HepG2 (cell line): ENCODE data around the gene MEF2D. TPM values are rescaled to one million over a fixed set of nuclear protein-coding genes. Genes with fewer than 3 reads are reported as not detected.

Experiments
- AGO1 ChIP-seq: fragments of 200-400 bp; formaldehyde crosslinking; IDR thresholded peaks from 2 replicates; pipeline ENCODE4 v1.6.1; 2017; ENCODE audit warnings: mild to moderate bottlenecking, low read depth, low read length, moderate library complexity; ENCODE audit not compliant: poor library complexity, severe bottlenecking
- ASH2L ChIP-seq: fragments of 300-600, 200-600 bp; sonication (generic); IDR thresholded peaks from 2 replicates; pipeline ENCODE4 v1.7.0; 2017; ENCODE audit warnings: low read depth, mild to moderate bottlenecking, moderate library complexity, mixed read lengths, low read length; ENCODE audit not compliant: insufficient read length
- ATF1 ChIP-seq: IDR thresholded peaks from 2 replicates; pipeline ENCODE4 v1.6.1; 2016; ENCODE audit warnings: mild to moderate bottlenecking, control low read depth
- BCL6 ChIP-seq: IDR thresholded peaks from 2 replicates; pipeline ENCODE4 v1.6.1; 2016; ENCODE audit warnings: missing genetic modification reagents, missing compliant biosample characterization
- BCLAF1 ChIP-seq: fragments of 450-650 bp; IDR thresholded peaks from 2 replicates; pipeline ENCODE4 v1.6.1; 2017; ENCODE audit warnings: mild to moderate bottlenecking
- LBX2 ChIP-seq: sonication (generic); formaldehyde crosslinking; IDR thresholded peaks from 2 replicates; pipeline ENCODE4 v1.5.0; 2020; ENCODE audit warnings: missing genetic modification reagents, mild to moderate bottlenecking, borderline replicate concordance
- MEF2D ChIP-seq: sonication (generic); formaldehyde crosslinking; IDR thresholded peaks from 2 replicates; pipeline ENCODE4 v1.5.1; 2020; ENCODE audit warnings: mild to moderate bottlenecking, missing genetic modification reagents
- SAFB2 ChIP-seq: sonication (generic); formaldehyde crosslinking; IDR thresholded peaks from 2 replicates; pipeline ENCODE4 v1.5.1; 2020; ENCODE audit warnings: missing genetic modification reagents, low read depth, mild to moderate bottlenecking, borderline replicate concordance
- SMC3 ChIP-seq: IDR thresholded peaks from 2 replicates; pipeline ENCODE4 v1.6.1; 2011; ENCODE audit warnings: low read length, improper control_type of control experiment
- TCF12 ChIP-seq, 2 experiments: fragments of 450-650 bp in 1 of 2; sonication (generic) in 1 of 2; formaldehyde crosslinking in 1 of 2; IDR thresholded peaks; 2 replicates each; pipeline versions ENCODE4 v1.6.1 to v1.8.0; 2017 to 2022; ENCODE audit warnings: antibody characterized with exemption in 1 of 2, mild to moderate bottlenecking in 1 of 2, missing genetic modification reagents in 1 of 2, moderate library complexity in 1 of 2
- ZNF263 ChIP-seq: sonication (generic); formaldehyde crosslinking; IDR thresholded peaks from 2 replicates; pipeline ENCODE4 v1.4.0; 2020; ENCODE audit warnings: missing genetic modification reagents
- ZNF441 ChIP-seq: sonication (generic); formaldehyde crosslinking; IDR thresholded peaks from 2 replicates; pipeline ENCODE4 v1.7.0; 2021; ENCODE audit warnings: missing genetic modification reagents, borderline replicate concordance
- ZNF451 ChIP-seq: sonication (generic); formaldehyde crosslinking; IDR thresholded peaks from 2 replicates; pipeline ENCODE4 v1.5.0; 2020; ENCODE audit warnings: mild to moderate bottlenecking, missing genetic modification reagents
- ZNF562 ChIP-seq: sonication (generic); formaldehyde crosslinking; IDR thresholded peaks from 2 replicates; pipeline ENCODE4 v1.8.0; 2022; ENCODE audit warnings: missing genetic modification reagents, borderline replicate concordance
- polyA plus RNA-seq, 8 experiments: library from polyadenylated mRNA; depleted of rRNA in 3 of 8; stranded (reverse) in 7 of 8; unstranded in 1 of 8; fragments of >200 nt; fragmentation: Illumina TruSeq in 4 of 8; extraction: Trizol in 4 of 8; gene quantifications; 2 replicates each; pipeline versions ENCODE4 v1.2.1 to v1.2.3, GENCODE V29; 2011 to 2016; ENCODE audit warnings: low read depth in 4 of 8, missing spikeins in 1 of 8, mixed read lengths in 1 of 8; ENCODE audit not compliant: insufficient read depth in 1 of 8
- total RNA-seq, 5 experiments: library from RNA; depleted of rRNA; stranded (reverse); fragments of >200 nt; fragmentation: Illumina TruSeq; extraction: Trizol; gene quantifications; 2 replicates each; pipeline ENCODE4 v1.2.3, GENCODE V29; 2016; ENCODE audit warnings: low read depth in 1 of 5
- TF ChIP-seq, protein P1 (sequence below): sonication (generic); formaldehyde crosslinking; IDR thresholded peaks from 2 replicates; pipeline ENCODE4 v1.8.1; 2023; ENCODE audit warnings: mild to moderate bottlenecking, moderate library complexity, missing genetic modification reagents
- TF ChIP-seq, protein P2 (sequence below): sonication (generic); formaldehyde crosslinking; IDR thresholded peaks from 2 replicates; pipeline ENCODE4 v1.5.0; 2020; ENCODE audit warnings: missing genetic modification reagents
- TF ChIP-seq, protein P3 (sequence below): sonication (generic); formaldehyde crosslinking; IDR thresholded peaks from 2 replicates; pipeline ENCODE4 v1.8.0; 2022; ENCODE audit warnings: low read depth, missing genetic modification reagents
- TF ChIP-seq, protein P4 (sequence below): sonication (generic); formaldehyde crosslinking; conservative IDR thresholded peaks from 2 replicates; pipeline ENCODE4 v1.4.0; 2020; ENCODE audit warnings: missing genetic modification reagents

Gene MEF2D
- total and polyA plus RNA-seq, 2 of the 13 experiments (the other 11 are each of a cell fraction or from before 2014, with no cell fraction given) = 1.6 to 3.9 TPM

DNA sequence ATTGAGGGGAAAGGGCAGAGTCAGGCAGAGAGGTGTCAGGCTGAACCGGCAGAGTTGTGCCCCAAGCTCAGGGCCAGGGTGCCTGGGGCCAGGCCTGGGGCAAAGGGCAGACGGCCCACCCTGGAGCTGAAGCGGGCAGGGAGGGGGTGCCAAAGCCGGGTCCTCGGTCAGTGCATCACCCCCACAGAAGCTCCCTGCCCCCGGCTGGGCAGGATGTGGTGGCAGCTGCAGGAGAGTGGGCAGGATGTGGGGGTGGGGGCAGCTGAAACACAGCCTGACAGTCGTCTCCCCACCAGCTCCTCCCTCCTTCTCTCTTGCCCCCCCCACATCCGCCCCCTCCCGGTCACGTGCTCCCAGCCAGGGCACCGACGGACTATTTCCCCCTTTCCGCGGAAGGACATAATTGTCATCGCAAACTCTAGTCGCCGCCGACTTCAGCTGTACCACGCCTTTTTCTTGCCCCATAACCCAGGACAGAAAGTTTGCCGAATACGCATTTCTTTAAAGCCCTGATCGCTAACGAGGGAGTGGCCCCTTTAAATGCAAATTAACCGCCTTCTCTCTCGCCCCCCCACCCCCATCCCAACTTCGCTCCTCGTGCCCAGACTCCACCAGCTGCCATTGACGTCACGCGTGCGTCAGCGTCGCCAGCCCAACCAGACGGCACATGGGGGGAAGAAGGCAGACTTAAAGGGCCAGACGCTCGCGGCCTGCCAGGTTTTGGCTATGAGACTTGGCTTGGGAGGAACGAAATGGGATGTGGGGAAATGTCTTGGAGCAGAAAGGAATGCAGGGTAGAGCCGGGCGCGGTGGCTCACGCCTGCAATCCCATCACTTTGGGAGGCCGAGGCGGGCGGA is 4.5 kb upstream of the MEF2D start (continued):
- TF ChIP-seq, protein P1, sequence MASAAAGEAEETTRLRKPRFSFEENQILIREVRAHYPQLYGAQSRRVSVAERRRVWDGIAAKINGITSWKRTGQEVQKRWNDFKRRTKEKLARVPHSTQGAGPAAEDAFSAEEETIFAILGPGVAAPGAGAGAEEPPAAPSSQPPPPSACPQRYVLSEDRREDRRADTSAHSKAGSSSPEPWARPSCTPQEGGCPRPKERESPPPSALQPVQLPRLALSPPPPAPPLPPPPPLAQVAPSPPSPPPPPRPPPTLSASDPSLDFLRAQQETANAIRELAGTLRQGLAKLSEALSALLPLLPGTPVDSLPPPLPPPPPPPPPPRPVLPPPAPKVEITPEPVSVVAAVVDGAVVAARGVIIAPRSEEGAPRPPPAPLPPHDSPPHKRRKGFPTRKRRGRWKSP (CRISPR knock-in tag) = peak; percentile 83; the same call in 1 of the 2 replicates
- TF ChIP-seq, protein P2, sequence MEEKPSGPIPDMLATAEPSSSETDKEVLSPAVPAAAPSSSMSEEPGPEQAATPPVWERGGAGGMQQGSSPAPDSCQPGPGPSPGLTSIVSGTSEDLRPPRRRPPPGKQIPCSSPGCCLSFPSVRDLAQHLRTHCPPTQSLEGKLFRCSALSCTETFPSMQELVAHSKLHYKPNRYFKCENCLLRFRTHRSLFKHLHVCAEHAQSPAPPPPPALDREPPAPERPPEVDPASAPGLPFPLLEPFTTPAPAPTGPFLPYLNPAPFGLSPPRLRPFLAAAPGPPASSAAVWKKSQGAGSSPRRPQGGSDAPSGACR (CRISPR knock-in tag) = peak; percentile 49; the same call in 1 of the 2 replicates
- 0 out of 2 replicates have a peak, but pooled peaks have one; percentile 15 for TF ChIP-seq SAFB2 (CRISPR knock-in tag)
- no peak for TF ChIP-seq ZNF562 (CRISPR knock-in tag)
- TF ChIP-seq, protein P3, sequence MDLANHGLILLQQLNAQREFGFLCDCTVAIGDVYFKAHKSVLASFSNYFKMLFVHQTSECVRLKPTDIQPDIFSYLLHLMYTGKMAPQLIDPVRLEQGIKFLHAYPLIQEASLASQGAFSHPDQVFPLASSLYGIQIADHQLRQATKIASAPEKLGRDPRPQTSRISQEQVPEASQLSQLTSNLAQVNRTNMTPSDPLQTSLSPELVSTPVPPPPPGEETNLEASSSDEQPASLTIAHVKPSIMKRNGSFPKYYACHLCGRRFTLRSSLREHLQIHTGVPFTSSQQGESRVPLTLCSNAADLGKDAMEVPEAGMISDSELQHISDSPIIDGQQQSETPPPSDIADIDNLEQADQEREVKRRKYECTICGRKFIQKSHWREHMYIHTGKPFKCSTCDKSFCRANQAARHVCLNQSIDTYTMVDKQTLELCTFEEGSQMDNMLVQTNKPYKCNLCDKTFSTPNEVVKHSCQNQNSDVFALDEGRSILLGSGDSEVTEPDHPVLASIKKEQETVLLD (CRISPR knock-in tag) = 0 out of 2 replicates have a peak, but pooled peaks have one; percentile 31
- TF ChIP-seq BCLAF1 = no peak
- peak; percentile 9 for TF ChIP-seq ASH2L
- TF ChIP-seq BCL6 (CRISPR knock-in tag) = 0 out of 2 replicates have a peak, but pooled peaks have one; percentile 6
- TF ChIP-seq MEF2D (CRISPR knock-in tag) = peak; percentile 62
- no peak for TF ChIP-seq SMC3
- no peak for TF ChIP-seq AGO1
- TF ChIP-seq ZNF441 (CRISPR knock-in tag) = peak; percentile 60; the same call in 1 of the 2 replicates
- TF ChIP-seq ZNF451 (CRISPR knock-in tag) = peak; percentile 70; the same call in 1 of the 2 replicates
- TF ChIP-seq ATF1 (CRISPR knock-in tag) = peak; percentile 97
- no peak for TF ChIP-seq LBX2 (CRISPR knock-in tag)
- TF ChIP-seq, protein P4, sequence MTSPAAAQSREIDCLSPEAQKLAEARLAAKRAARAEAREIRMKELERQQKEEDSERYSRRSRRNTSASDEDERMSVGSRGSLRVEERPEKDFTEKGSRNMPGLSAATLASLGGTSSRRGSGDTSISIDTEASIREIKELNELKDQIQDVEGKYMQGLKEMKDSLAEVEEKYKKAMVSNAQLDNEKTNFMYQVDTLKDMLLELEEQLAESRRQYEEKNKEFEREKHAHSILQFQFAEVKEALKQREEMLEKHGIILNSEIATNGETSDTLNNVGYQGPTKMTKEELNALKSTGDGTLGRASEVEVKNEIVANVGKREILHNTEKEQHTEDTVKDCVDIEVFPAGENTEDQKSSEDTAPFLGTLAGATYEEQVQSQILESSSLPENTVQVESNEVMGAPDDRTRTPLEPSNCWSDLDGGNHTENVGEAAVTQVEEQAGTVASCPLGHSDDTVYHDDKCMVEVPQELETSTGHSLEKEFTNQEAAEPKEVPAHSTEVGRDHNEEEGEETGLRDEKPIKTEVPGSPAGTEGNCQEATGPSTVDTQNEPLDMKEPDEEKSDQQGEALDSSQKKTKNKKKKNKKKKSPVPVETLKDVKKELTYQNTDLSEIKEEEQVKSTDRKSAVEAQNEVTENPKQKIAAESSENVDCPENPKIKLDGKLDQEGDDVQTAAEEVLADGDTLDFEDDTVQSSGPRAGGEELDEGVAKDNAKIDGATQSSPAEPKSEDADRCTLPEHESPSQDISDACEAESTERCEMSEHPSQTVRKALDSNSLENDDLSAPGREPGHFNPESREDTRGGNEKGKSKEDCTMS (CRISPR knock-in tag) = no peak
- TF ChIP-seq TCF12 (IDR thresholded peaks at IDR 0.05) = no peak
- no peak for TF ChIP-seq TCF12 (CRISPR knock-in tag; IDR thresholded peaks at IDR 0.05)
- TF ChIP-seq ZNF263 (CRISPR knock-in tag) = no peak
